ENCODE results near the gene FARSA.
"Not testable (repeated sequence)": the region's sequence is repeated elsewhere in the genome, so short reads cannot be mapped to it uniquely, and the experiment has no call there.

FARSA gene

GRCh38 chr19:12937093-12937926 lies 3.8 kb upstream of the FARSA start:
- no peak for FAIRE-seq

GRCh38 chr19:12936582-12936981 lies 3.1 kb upstream of the FARSA start:
- FAIRE-seq: no peak

GRCh38 chr19:12935071-12935470 lies 1.6 kb upstream of the FARSA start:
- no peak for FAIRE-seq

GRCh38 chr19:12932392-12933286 lies 872 bp downstream of the FARSA start:
- FAIRE-seq: no peak

GRCh38 chr19:12930002-12930645 lies 3.4 kb downstream of the FARSA start:
- FAIRE-seq: no peak

- no peak for FAIRE-seq
Measured at GRCh38 chr19:12924621-12925310, 8.7 kb downstream of the FARSA start.

GRCh38 chr19:12922959-12923358 lies 10.6 kb downstream of the FARSA start:
- FAIRE-seq: no peak

- no peak for FAIRE-seq
Measured at GRCh38 chr19:12921047-12921446, 12.5 kb downstream of the FARSA start.

GRCh38 chr19:12918253-12918652 lies 15.3 kb downstream of the FARSA start:
- no peak for FAIRE-seq

- FAIRE-seq: not testable (repeated sequence)
Measured at GRCh38 chr19:12915860-12916259, 17.7 kb downstream of the FARSA start.

GRCh38 chr19:12913851-12914690 lies 19.4 kb downstream of the FARSA start:
- no peak for FAIRE-seq

- FAIRE-seq: no peak
Measured at GRCh38 chr19:12913011-12913561, 20.4 kb downstream of the FARSA start.

- FAIRE-seq: peak; percentile 62
Measured at GRCh38 chr19:12912571-12912970, 20.9 kb downstream of the FARSA start.

GRCh38 chr19:12907166-12907565 lies 26.3 kb downstream of the FARSA start:
- FAIRE-seq: no peak

GRCh38 chr19:12899891-12900518 lies 33.5 kb downstream of the FARSA start:
- FAIRE-seq: no peak

GRCh38 chr19:12896460-12896859 lies 37.1 kb downstream of the FARSA start:
- FAIRE-seq: no peak

- FAIRE-seq: no peak
Measured at GRCh38 chr19:12893582-12893981, 39.9 kb downstream of the FARSA start.

GRCh38 chr19:12891553-12892021 lies 41.9 kb downstream of the FARSA start:
- no peak for FAIRE-seq

- peak; percentile 76 for FAIRE-seq
Measured at GRCh38 chr19:12890787-12891552, 42.5 kb downstream of the FARSA start, which contains the start of gene GCDH. GCDH (plus strand) TSS chr19:12891160; CDS start chr19:12891305, 145 bp downstream.

GRCh38 chr19:12890299-12890786 lies 43.2 kb downstream of the FARSA start:
- FAIRE-seq: not testable (repeated sequence)
